ENCODE results near the gene TSTD1.

Gene TSTD1

GRCh38 chr1:161013131-161013487 lies 25.7 kb downstream of the TSTD1 start:
- Histone ChIP-seq H3K4me1 (ENCODE audit: low read length) (peaks cover 16% of the 10 kb centered on the region), H3K27me3 (replicated peaks; ENCODE audit: insufficient read depth, low read length) (no peaks in the 10 kb centered on the region), H3K36me3 (replicated peaks; ENCODE audit: insufficient read depth, low read length) (no peaks in the 10 kb centered on the region), H3K9me3 (replicated peaks; ENCODE audit: insufficient read depth, low read length) (no peaks in the 10 kb centered on the region), H4K20me1 (ENCODE audit: insufficient read depth, low read length) (no peaks in the 10 kb centered on the region), H3K27ac (ENCODE audit: low read length) (peak overlapping the region; percentile 88), H3K79me2 (ENCODE audit: low read length) (peaks cover 78% of the 10 kb centered on the region), H3K9me2 (replicated peaks; ENCODE audit: insufficient read depth, low read length) (no peaks in the 10 kb centered on the region), H3F3A (ENCODE audit: insufficient read depth, low read length) (peaks cover 19% of the 10 kb centered on the region), H3K4me3 (ENCODE audit: low read length) (peak overlapping the region; percentile 51), H3K4me2 (ENCODE audit: low read depth, low read length) (peak overlapping the region; percentile 89), H2AFZ (ENCODE audit: low read length) (no peak overlapping the region), H3K9ac (ENCODE audit: low read length) (peak overlapping the region; percentile 36; the same call in 1 of the 2 replicates)
- DNase-seq, result no peak
- TF ChIP-seq EZH2phosphoT487 (IDR thresholded peaks at IDR 0.05; ENCODE audit: low read length) (no peak), EZH2 (optimal IDR thresholded peaks at IDR 0.05; ENCODE audit: low read depth, low read length) (no peak), CTCF (IDR thresholded peaks at IDR 0.05; ENCODE audit: low read length) (no peak)

- TF ChIP-seq CTCF (IDR thresholded peaks at IDR 0.05; ENCODE audit: low read length) (no peak), EZH2 (optimal IDR thresholded peaks at IDR 0.05; ENCODE audit: low read depth, low read length) (no peak), EZH2phosphoT487 (IDR thresholded peaks at IDR 0.05; ENCODE audit: low read length) (no peak)
- Histone ChIP-seq H4K20me1 (ENCODE audit: insufficient read depth, low read length) (no peaks in the 10 kb centered on the region), H3F3A (ENCODE audit: insufficient read depth, low read length) (peaks cover 19% of the 10 kb centered on the region), H3K9ac (ENCODE audit: low read length) (no peak overlapping the region), H3K79me2 (ENCODE audit: low read length) (peaks cover 78% of the 10 kb centered on the region), H3K36me3 (replicated peaks; ENCODE audit: insufficient read depth, low read length) (no peaks in the 10 kb centered on the region), H3K4me1 (ENCODE audit: low read length) (peaks cover 16% of the 10 kb centered on the region), H3K9me3 (replicated peaks; ENCODE audit: insufficient read depth, low read length) (no peaks in the 10 kb centered on the region), H3K4me2 (ENCODE audit: low read depth, low read length) (no peak overlapping the region; the same call in 1 of the 2 replicates), H3K27ac (ENCODE audit: low read length) (no peak overlapping the region; the same call in 1 of the 2 replicates), H3K27me3 (replicated peaks; ENCODE audit: insufficient read depth, low read length) (no peaks in the 10 kb centered on the region), H3K9me2 (replicated peaks; ENCODE audit: insufficient read depth, low read length) (no peaks in the 10 kb centered on the region), H2AFZ (ENCODE audit: low read length) (no peak overlapping the region), H3K4me3 (ENCODE audit: low read length) (no peak overlapping the region)
- no peak for DNase-seq
Measured at GRCh38 chr1:161012420-161012819, 26.3 kb downstream of the TSTD1 start.

- H3K4me2 ChIP-seq (ENCODE audit: low read depth, low read length), result no peak overlapping the region
- peaks cover 19% of the 10 kb centered on the region for H3F3A ChIP-seq (ENCODE audit: insufficient read depth, low read length)
- no peak overlapping the region for H3K27ac ChIP-seq (ENCODE audit: low read length)
- no peaks in the 10 kb centered on the region for H3K9me2 ChIP-seq (replicated peaks; ENCODE audit: insufficient read depth, low read length)
- peaks cover 16% of the 10 kb centered on the region for H3K4me1 ChIP-seq (ENCODE audit: low read length)
- no peaks in the 10 kb centered on the region for H3K27me3 ChIP-seq (replicated peaks; ENCODE audit: insufficient read depth, low read length)
- no peak overlapping the region for H2AFZ ChIP-seq (ENCODE audit: low read length)
- DNase-seq, result peak; percentile 2
- H3K36me3 ChIP-seq (replicated peaks; ENCODE audit: insufficient read depth, low read length), result no peaks in the 10 kb centered on the region
- peaks cover 88% of the 10 kb centered on the region for H3K79me2 ChIP-seq (ENCODE audit: low read length)
- no peaks in the 10 kb centered on the region for H3K9me3 ChIP-seq (replicated peaks; ENCODE audit: insufficient read depth, low read length)
- H3K4me3 ChIP-seq (ENCODE audit: low read length), result no peak overlapping the region
- H3K9ac ChIP-seq (ENCODE audit: low read length), result no peak overlapping the region
- TF ChIP-seq EZH2phosphoT487 (IDR thresholded peaks at IDR 0.05; ENCODE audit: low read length), result no peak
- TF ChIP-seq EZH2 (optimal IDR thresholded peaks at IDR 0.05; ENCODE audit: low read depth, low read length), result no peak
- TF ChIP-seq CTCF (IDR thresholded peaks at IDR 0.05; ENCODE audit: low read length), result no peak
- no peaks in the 10 kb centered on the region for H4K20me1 ChIP-seq (ENCODE audit: insufficient read depth, low read length)
Measured at GRCh38 chr1:161009602-161010211, 29.1 kb downstream of the TSTD1 start.

Data from MM.1S (cell line).